MM.1S (cell line): ENCODE measurements around the gene PHF24.

ENCODE experiments used
- CTCF ChIP-seq: fragments of 300-600 bp; sonication (generic); IDR thresholded peaks from 2 replicates; pipeline ENCODE4 v1.5.1; 2016; ENCODE audit warnings: antibody characterized with exemption, low read length, mixed read lengths
- EZH2 ChIP-seq: fragments of 300-600 bp; sonication (generic); optimal IDR thresholded peaks from 2 replicates; pipeline ENCODE3; 2017; ENCODE audit warnings: low read depth, mild to moderate bottlenecking, antibody characterized with exemption, low read length, mixed read lengths
- EZH2phosphoT487 ChIP-seq: fragments of 300-600 bp; sonication (generic); IDR thresholded peaks from 2 replicates; pipeline ENCODE4 v1.6.1; 2018; ENCODE audit warnings: antibody characterized with exemption, low read length

GRCh38 chr9:34993502-34994259 lies 35.6 kb downstream of the PHF24 start:
- TF ChIP-seq CTCF (no peak), EZH2 (no peak), EZH2phosphoT487 (no peak)
